Activated CD4-positive, alpha-beta T cell treated with anti-CD3 and anti-CD28 coated beads, Interleukin-2, Interleukin-4, amounts not matched to agents 100 ng/mL and 50 ng/mL, durations not matched to agents 16 hours and 8 hours (primary cell): ENCODE measurements around the gene FANCG.

Experiments
- DNase-seq: peaks from one replicate; pipeline ENCODE4 v3.0.0-alpha.2; 2020; ENCODE audit warnings: low spot score

The FANCG gene

DNA sequence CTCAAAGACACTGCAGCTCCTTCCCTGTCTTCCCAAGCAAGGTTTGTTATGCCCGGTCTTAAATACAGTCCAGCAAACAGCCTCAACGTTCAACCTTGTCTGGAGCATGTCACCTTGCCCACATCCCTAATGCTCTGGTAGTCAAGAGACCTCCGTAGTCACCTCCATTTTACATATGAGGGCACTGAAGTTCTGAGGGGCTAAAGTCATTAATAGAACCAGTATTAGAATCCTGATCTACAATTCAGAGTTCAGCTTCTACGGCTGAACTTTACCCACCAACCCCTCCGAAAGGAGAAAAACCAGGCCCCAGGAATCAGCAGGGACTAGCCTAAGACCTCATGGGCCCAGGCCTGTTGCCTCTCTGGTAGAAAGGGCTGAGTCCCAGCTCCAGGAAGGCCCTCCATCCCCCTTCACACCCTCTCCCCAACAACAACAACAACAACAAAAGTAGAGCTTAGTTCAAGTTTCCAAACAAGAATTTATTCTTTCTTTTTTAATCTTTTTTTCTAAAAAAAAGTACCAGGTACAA lies 24.0 kb upstream of the FANCG start:
- no peak for DNase-seq

DNA sequence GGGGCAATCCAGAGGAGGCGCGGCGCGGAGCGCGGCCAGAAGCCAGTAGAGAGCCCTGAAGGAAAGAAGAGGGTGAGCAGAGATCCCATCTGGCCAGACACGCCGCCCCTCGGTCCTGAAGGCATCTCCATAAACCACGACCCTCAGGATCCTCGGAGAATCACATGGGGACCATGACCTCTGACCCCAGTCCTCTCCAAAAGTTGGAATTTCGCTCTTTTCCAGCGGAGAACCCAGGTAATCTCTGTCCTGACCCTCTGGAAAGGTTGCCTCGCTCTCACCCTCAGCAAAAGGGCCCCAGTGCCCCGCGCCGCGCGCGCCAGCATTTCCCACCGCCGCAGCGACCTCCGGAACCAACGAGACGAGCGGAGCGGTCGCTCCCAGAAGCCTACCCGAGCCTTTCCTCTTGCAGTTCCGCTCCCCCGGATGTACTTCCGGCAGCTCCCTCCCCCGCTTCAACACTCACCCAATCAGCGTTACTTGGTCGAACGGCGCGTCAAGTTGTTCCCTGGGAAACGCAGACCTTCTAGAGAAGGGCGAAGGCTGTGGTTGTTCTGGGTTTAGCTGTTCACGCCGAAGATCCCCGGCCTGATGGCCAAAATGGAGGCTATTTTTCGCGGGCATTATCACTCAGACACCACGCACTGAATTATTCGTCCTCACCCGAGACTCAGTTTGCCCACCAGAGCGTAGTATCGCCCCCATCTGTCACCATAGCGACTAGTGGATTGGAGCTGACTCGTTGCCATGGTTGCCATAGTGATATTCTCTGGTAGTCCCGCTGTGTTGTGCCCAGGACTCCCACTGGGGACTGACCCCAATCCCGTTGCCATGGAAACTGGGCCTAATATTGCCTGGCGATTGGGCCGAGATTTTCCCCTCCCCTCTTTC lies 23.3 kb upstream of the FANCG start, which contains the start of gene STOML2:
TSS of gene STOML2 (minus strand) at position 363 of the 891 bp plus-strand sequence. CDS start at position 326, 37 bp downstream.
- peak; percentile 96 for DNase-seq

DNA sequence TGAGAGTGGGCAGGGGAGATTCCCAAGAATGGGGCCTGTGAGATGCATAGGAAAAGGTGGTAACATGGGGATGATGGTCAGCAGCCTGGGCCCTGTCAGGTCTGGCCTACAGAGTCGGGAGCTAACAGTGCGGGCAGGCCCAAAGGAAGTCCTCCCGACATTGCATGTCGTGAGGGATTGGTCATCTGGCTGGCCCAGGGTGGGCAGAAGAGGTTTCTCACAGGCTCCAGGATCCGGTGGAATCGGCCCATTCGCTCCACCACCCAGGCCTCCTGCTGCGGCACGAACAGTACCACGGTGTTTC lies 22.7 kb upstream of the FANCG start:
- no peak for DNase-seq

DNA sequence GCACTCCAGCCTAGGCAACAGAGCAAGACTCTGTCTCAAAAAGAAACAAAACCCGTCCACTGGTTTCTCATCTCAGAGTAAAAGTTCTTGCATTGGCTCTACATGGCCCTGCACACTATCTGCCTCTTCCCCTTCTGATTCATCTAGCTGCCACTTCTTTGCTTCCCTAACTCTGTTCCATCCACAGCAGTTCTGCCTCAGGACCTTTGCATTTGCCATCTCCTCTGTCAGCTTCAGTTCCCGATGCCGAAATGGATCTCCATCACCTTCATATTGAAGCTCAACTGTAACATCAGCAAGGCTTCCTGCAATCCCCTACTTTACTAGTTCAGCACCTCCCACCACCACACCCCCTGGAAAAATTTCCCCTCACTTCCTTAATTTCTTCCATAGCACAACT lies 17.8 kb upstream of the FANCG start:
- no peak for DNase-seq

DNA sequence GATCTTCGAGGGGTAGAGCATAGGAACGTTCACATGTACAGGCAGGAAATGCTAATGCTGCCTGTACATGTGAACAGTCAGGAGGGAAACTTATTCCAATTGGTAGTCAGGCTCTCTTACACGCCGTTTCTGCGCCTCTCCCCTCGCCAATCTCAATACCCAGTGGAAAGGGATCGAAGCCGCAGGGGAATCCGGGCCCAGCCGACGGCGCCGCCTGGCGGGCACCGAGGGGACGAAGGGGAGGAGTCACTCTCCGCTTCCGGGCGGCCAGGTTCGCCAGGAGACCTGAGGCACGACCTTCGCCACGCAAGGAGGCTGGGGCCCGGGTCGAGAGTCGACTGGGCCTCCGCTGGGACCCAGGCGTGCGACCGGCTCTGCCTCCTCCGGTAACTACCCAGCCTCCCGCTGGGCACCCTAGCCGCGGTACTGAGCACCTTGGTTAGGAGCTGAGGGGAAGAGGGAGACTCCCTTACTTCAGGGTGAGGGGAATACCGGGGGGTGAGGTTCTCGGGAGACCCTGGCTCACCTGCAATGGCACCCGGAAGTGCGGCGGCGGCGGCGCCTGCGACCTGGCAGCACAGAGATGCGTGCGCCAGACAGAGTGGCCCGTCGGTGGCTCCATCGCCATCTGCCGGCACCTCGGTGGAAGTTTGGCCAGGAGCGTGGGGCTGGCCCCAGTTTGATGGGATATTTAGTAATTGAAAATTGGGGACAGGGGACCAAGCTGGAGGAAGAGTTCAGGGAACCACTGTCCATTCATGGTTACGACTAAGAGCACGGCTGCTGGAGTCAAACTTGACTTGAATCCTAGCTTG lies 16.5 kb upstream of the FANCG start, which contains the start of gene PIGO:
TSS of gene PIGO (minus strand) at position 557 of the 815 bp plus-strand sequence. CDS start 1,026 bp downstream, outside the sequence.
- peak; percentile 91 for DNase-seq

DNA sequence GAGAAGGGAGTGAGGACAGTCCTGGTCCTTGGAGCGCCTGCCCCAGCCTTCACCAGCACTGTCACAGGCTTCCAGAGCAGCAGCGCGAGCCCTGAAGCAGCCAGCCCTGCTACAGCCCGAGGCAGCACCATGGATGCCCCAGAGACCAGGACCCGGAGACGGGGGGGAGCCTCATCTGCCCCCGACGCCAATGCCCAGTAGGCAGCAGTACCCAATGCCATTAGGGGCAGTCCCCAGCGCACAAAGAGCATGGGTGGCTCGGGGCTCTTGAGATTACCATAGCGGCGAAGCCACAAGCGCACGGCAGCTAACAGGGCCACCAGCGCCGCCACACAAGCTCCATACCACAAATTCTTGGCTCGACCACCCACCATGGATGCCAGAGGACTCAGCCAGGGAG lies 11.8 kb upstream of the FANCG start:
- DNase-seq = no peak

DNA sequence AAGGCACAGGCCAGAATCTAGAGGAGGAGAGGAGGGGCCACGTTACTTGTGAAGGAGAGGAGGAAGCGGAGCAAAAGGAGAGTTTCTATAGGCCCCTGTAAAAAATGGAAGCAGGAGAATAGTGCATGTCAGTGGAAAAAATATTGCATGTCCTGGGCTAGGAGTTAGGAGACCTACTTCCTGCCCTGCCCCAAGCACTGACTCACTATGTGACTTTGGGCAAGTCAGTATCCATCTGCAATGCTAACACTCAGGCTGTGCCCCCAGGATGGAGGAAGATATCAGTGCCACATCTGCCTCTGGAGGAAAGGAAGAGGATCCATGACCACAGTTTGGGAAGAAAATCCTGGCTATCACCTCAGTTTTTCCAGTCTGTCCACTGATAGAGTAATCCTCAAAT lies 9.7 kb upstream of the FANCG start:
- DNase-seq = no peak

DNA sequence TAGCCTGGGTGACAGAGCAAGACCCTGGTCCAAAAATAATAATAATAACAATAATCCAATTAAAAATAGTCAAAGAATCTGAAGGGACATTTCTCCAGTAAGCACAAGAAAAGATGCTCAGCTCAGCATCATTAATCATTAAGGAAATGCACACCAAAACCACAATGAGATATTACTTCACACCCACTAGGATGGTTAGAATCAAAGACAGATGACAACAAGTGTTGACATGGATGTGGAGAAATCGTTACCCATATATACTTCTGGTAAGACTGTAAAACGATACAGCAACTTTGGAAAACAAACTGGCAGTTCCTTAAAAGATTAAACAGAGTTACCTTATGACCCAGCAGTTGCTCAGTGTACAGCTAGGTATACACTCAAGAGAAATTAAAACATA lies 5.3 kb upstream of the FANCG start:
- DNase-seq = no peak

DNA sequence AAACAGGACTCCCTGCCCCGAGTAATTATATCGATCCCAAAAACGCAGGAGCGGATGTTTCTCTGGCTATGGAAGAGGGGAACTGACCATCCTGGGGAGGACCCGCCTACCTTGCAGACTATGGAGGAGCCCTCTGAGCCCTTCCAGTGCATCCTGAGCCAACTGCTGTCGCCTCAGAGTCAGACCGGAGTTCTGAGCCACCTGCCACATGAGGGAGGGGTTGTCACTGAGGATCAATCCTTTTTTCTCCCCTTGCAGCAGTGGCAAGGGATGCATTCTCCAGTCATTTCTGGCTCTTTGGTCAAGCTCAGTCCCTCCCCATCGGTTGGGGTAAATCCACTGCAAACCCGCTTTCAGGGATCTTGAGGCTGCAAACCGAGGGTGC lies 709 bp downstream of the FANCG start:
- DNase-seq = no peak

DNA sequence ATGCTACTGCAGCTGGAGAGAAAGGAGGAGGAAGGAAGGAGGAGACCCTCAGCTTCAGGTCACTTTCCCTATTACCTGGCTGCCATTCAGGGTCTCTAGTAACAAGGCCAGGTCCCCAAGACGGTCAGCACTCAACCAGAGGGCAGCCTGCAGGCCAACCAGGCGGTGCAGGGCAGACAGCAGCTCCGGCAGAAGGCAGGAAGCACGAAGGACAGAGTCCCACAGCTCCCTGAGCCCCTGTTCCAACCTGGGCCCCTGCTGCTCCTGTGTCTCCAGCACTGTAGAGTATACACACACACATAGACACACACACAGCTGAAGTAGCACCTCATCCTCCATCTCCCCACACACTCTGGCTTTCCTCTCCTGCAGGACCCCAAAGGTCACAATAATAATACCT lies 1.7 kb downstream of the FANCG start:
- no peak for DNase-seq

DNA sequence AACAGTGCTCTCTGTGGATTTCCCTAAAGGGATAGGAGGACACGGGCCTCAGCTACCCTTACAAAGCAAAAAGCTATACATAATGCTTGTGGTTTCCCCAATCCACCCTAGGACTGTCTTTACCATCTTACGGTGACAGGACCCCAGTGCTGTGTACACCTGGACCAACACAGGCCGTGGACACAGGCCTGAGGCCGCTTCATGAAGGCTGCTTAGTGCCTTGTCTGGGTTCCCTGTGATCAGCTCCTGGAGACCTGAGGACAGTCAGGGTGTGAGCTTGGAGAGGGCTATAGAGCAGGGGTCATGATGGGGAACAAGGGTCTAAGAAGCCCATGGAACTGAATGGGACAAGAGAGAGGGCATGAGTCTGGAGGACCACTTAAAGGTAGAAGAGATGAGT lies 2.9 kb downstream of the FANCG start:
- DNase-seq = no peak

DNA sequence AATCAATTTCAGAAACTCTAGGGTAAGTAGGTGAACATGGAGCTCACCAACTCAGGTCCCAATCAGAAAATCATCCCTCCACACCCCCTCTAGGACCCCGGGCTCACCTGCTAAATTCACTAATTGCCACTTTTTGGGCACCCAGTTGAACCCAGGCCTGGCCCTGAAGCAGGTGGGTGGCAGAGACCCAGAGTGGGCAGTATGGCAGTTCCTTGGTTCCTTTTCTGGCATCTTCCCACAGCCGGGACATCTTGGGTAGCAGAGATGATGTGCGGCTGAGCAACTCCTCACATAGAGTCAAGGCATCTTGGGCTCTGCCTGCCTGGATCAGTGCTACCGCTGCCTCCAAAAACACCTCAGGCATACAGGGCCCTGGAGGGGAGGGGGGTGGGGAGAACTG lies 4.4 kb downstream of the FANCG start:
- no peak for DNase-seq

DNA sequence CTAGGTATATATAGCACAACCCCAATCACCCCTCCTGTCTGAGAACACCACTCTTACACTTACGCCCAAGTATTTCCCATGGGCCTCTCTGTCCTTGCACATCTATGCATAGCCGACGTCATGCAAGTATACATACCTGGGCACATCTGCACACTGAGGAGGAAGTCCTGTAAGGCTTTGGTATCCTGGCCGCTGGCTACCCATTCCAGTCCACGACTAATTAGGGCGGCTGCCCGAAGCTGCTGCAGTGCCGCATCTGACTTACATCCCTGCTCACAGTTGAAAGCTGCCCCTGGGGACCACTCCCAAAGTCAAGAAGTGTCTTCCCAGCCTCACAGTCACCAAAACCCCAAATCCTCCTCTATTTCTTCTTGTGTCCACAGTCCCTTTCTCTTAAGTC lies 5.0 kb downstream of the FANCG start:
- no peak for DNase-seq

DNA sequence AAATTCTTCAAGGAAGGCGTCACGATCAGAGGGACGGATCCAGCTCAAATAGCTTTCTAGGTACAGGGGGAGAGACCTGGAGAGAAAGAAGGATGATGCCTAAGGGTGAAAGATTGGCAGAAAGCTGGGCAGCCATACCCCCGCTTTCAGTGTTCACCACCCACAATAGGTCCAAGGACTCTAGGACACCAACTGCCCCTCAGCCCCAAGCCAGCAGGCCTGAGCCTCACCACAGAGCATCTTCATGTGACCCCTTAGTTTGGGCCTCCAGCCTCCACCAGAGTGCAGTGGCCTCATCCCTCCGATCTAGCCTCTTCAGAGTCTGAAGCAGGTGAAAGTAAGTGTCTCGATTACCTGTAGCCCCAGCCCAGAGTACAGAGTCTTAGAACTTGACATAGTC lies 5.6 kb downstream of the FANCG start:
- no peak for DNase-seq

DNA sequence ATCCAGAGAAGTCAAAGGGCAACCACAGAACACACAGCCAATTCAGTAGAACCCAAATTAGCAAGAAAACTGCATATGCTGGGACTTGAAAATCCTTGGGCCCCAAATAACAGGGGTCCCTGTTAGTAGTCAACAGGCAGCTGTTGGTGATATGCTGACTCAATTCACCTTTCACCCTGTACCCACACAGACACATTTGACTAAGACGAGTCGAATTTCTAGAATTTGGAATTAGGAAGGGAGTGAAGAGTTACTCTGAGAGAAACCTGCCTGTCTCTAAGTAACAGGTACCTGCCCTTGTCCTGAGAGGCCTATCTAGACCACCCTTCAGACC lies 6.5 kb downstream of the FANCG start:
- DNase-seq = peak; percentile 68

DNA sequence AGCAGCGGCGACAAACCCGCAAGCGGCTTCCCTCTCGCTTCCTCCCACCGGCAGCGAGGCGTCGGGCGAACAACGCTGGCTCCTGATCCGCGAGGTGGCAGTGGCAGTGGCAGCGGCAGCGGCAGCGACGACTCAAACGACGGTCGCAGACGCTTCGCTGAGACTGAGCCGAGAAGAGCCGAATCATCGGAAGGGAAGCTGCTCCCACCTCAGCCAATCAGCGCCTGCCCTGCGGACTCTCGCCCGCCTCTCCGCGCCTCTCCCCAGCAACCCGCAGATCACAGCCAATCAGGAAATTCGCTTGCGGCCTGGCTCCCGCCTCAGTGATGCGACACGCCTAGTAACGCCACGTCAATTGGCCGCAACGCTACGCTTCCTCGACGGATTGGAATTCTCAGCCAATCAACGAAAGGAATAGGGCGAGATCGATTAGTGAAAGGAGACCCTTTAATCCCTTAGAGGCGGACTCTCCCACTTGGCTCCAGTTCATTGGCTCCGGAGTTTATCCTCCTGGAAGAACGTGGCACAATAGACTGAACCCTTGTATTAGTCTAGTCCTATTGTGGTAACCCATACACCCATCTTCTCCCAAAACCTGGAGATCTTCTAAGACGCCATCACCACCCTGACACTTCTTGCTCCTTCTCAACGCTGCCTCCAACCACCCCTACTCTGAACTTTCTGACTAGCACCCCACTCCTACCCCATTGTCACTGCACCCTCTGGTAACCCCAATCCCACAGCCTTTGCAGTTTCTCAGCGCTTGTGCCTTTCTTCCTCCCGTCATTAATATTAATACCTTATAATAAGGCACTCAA lies 7.1 kb downstream of the FANCG start, which contains the start of gene VCP:
TSS of gene VCP (minus strand) at position 165 of the 818 bp plus-strand sequence. CDS start 272 bp downstream, outside the sequence.
- DNase-seq = peak; percentile 100

DNA sequence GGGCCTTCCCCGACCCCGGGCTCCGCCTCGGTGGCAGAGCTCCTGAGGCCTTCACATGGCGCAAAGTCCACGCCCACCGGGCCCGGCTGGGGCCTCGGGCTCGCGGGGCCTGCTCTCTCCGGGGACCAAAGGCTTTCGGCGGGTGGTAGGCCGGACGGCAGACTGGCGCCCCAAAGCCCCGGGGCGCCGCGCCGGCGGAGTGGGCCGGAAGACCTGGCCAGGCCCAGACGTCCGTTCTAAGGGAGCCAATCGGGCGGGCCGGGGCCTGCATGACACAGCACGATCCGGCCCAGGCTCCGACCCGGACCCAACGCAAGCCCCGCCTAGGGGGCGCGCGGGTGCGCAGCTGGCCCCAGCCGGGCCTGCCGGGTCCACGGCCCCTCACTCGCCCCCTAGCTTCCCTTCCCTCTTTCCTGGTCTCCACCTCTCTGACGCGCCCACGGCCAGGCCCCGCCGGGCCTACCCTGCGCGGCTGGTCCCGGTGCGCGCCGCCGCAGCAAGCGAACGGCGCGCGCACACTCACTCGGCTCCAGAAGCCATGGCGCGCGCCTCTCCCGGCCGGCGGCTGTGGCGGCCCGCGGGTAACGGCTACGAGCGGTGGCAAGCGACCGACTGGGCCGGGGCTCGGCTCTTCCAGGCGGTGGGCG lies 7.8 kb downstream of the FANCG start:
- peak; percentile 83 for DNase-seq

DNA sequence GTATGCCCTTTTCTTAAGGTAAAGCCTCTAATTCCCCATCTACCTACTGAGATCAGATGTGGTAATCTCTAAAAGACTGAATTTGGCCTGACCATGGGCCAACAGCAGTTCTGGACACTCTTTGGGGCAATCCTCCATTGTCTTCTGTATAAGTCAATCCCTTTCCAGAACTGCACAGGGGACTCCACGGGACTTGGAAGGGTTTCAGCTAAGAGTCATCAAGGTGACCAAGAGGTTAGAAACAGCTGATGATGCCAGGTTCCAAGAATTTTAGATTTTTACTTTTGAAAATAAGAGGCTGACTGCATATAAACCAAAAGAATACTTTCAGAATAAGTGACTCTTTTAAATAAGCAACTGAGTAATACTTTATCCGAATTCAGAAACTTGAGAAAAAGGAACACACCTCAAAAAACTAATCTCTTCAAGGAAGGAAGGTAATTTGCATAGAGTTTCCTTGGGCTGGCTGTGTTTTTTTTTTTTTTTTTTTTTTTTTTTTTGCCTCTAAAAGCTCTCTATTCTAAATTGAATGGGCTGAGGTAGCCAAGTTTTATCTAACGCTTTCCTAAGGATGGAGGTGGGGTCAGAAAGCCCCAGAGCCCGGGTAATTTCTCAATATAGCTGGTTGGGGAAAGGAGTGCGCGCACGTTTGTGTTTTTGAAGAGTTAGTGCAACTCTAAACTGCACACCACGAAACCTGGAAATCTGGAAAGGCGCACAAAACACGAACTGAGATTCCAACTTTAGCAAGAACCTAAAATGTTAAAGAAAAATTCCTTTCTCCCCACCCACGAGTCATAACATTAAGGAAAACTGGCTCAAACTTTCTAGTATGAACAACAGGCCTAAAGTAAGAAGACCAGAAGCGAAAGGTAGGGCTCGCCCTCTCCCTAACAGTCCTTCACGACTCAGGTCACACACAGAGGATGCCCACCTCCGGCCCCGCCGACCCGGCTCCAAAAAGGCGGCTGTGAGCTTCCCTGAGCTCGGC lies 8.6 kb downstream of the FANCG start:
- DNase-seq = no peak

DNA sequence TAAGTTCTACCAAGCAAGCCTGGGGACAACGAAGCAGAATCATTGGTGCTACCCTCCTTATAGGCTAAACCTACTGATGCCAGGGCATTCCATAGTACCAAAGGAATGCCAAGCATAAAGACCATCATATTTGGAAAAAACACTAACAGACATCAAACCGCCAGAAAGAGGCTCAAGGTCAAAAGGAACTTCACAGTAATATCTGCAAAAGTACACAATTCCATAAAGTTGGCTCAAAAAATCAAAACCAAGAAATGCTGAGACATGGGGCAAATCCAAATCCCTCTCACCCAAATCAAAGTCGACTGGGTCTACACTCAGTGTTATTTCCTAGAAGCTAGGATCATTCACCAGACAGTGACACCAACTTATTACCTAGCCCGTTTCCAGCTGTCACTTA lies 10.7 kb downstream of the FANCG start:
- DNase-seq = no peak

DNA sequence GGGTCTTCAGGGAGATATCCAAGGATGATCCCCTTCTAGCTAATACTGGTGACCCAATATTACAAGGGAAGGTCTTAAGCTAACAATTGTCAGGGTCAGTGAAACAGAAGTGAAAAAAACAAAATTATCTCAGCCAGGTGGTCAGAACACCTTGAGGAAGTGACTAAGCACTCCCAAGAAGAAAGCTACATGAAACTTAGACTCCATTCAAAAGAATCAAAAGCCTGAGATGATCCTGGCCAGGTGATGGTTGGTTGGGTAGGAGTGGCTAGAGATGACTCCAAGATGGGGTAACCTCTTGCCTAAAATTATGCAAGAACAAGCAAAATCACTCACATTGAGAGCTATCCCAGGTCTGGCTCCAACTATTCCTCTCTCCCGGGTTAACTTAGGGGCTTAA lies 12.7 kb downstream of the FANCG start:
- no peak for DNase-seq
